SK-N-SH treated with all-trans-retinoic acid at 6 μM for 48 hours (cell line): ENCODE measurements around the gene FGF14.

Experiments
- BACH2 ChIP-seq: fragments of 250-450 bp; sonication (Bioruptor Pico); IDR thresholded peaks from 2 replicates; pipeline ENCODE4 v1.9.0; 2021; ENCODE audit warnings: mild to moderate bottlenecking, borderline replicate concordance
- CSDC2 ChIP-seq: fragments of 250-450 bp; sonication (Bioruptor Pico); IDR thresholded peaks from 2 replicates; pipeline ENCODE4 v1.5.0; 2020; ENCODE audit warnings: mild to moderate bottlenecking, moderate library complexity
- CSRNP3 ChIP-seq: fragments of 250-450 bp; sonication (Bioruptor Pico); IDR thresholded peaks from 2 replicates; pipeline ENCODE4 v1.5.1; 2021; ENCODE audit warnings: mild to moderate bottlenecking, moderate library complexity
- ESRRG ChIP-seq: fragments of 250-450 bp; sonication (Bioruptor Pico); IDR thresholded peaks from 2 replicates; pipeline ENCODE4 v1.6.1; 2021; ENCODE audit warnings: mild to moderate bottlenecking
- GLIS3 ChIP-seq: fragments of 250-450 bp; sonication (Bioruptor Pico); IDR thresholded peaks from 2 replicates; pipeline ENCODE4 v1.5.0; 2020; ENCODE audit warnings: mild to moderate bottlenecking, moderate library complexity
- ISL1 ChIP-seq: fragments of 250-450 bp; sonication (Bioruptor Pico); IDR thresholded peaks from 2 replicates; pipeline ENCODE4 v2.1.2; 2022; ENCODE audit warnings: mild to moderate bottlenecking, moderate library complexity
- OSR1 ChIP-seq: fragments of 250-450 bp; sonication (Bioruptor Pico); IDR thresholded peaks from 2 replicates; pipeline ENCODE4 v1.8.0; 2022; ENCODE audit warnings: moderate library complexity, mild to moderate bottlenecking, inconsistent platforms
- PATZ1 ChIP-seq: fragments of 250-450 bp; sonication (Bioruptor Pico); IDR thresholded peaks from 2 replicates; pipeline ENCODE4 v1.8.0; 2020; ENCODE audit warnings: mild to moderate bottlenecking, moderate library complexity, borderline replicate concordance
- POU6F1 ChIP-seq: fragments of 250-450 bp; sonication (Bioruptor Pico); IDR thresholded peaks from 2 replicates; pipeline ENCODE4 v1.8.0; 2021; ENCODE audit warnings: low read depth, mild to moderate bottlenecking, moderate library complexity, borderline replicate concordance
- RARB ChIP-seq: fragments of 250-450 bp; sonication (Bioruptor Pico); IDR thresholded peaks from 2 replicates; pipeline ENCODE4 v1.8.0; 2021; ENCODE audit warnings: mild to moderate bottlenecking, moderate library complexity
- ZC3H10 ChIP-seq: fragments of 250-450 bp; sonication (Bioruptor Pico); IDR thresholded peaks from 2 replicates; pipeline ENCODE4 v1.5.1; 2021; ENCODE audit warnings: mild to moderate bottlenecking, moderate library complexity
- ZFP3 ChIP-seq: fragments of 250-450 bp; sonication (Bioruptor Pico); IDR thresholded peaks from 2 replicates; pipeline ENCODE4 v1.5.0; 2020; ENCODE audit warnings: mild to moderate bottlenecking, moderate library complexity
- ZFP30 ChIP-seq: fragments of 450-650 bp; formaldehyde crosslinking; IDR thresholded peaks from 2 replicates; pipeline ENCODE4 v1.5.0; 2022; ENCODE audit warnings: mild to moderate bottlenecking, moderate library complexity

- TF ChIP-seq PATZ1 (CRISPR knock-in tag) (no peak), OSR1 (CRISPR knock-in tag) (no peak), BACH2 (CRISPR knock-in tag) (no peak), CSDC2 (CRISPR knock-in tag) (no peak), ISL1 (no peak), ESRRG (no peak), ZC3H10 (CRISPR knock-in tag) (no peak), GLIS3 (CRISPR knock-in tag) (no peak), CSRNP3 (CRISPR knock-in tag) (no peak), ZFP3 (no peak), ZFP30 (CRISPR knock-in tag) (no peak), POU6F1 (no peak), RARB (CRISPR knock-in tag) (no peak)
These were observed 90.4 kb downstream of the FGF14 start for GRCh38 chr13:102311419-102311796.
